B cell (primary cell): ENCODE data around the gene MAPK9. TPM values are rescaled to one million over a fixed set of nuclear protein-coding genes. Genes with fewer than 3 reads are reported as not detected.

Experiments used
- ATAC-seq: fragments of 200-7000 bp; cut with Tn5 transposase; one replicate; pipeline ENCODE4 v1.10.0; 2021; ENCODE audit warnings: low read depth, mild to moderate bottlenecking, moderate number of reproducible peaks, moderate library complexity
- CTCF ChIA-PET: fragments of 350-600 bp; sonication (Branson Sonifier 250); formaldehyde crosslinking; loops from one replicate; lab custom pipeline; 2021; ENCODE audit warnings: antibody characterized with exemption, inconsistent platforms; lab: Charles Lee
- POLR2A ChIA-PET: fragments of 350-600 bp; sonication (Branson Sonifier 250); formaldehyde crosslinking; loops from one replicate; lab custom pipeline; 2021; ENCODE audit warnings: antibody characterized with exemption; lab: Charles Lee
- DNase-seq: peaks from one replicate; pipeline ENCODE4 v3.0.0; 2013
- H2AFZ ChIP-seq: 2 replicates; pipeline ENCODE4 v1.6.1; 2012; ENCODE audit warnings: mild to moderate bottlenecking, low read depth, low read length; ENCODE audit not compliant: insufficient read depth, poor library complexity, severe bottlenecking
- H3K27ac ChIP-seq, 2 donors: 1 replicate in 1 of 2; 2 replicates in 1 of 2; pipeline ENCODE4 v1.5.1; 2012 to 2013; ENCODE audit warnings: low read length in 2 of 2, mild to moderate bottlenecking in 2 of 2, moderate library complexity in 1 of 2
- H3K27me3 ChIP-seq, 4 experiments: fragments of 200-600 bp in 1 of 4; sonication (generic) in 1 of 4; replicated peaks in 1 of 4; 1 replicate in 2 of 4; 2 replicates in 2 of 4; pipeline versions ENCODE4 v1.6.1 to v1.7.0; 2013 to 2016; ENCODE audit warnings: low read length in 3 of 4, mild to moderate bottlenecking in 2 of 4, mixed read lengths in 1 of 4, moderate library complexity in 1 of 4; ENCODE audit not compliant: insufficient read depth in 4 of 4, control insufficient read depth in 3 of 4; ENCODE audit errors: control extremely low read depth in 1 of 4
- H3K36me3 ChIP-seq, 2 experiments: replicated peaks in 1 of 2; 1 replicate in 1 of 2; 2 replicates in 1 of 2; pipeline versions ENCODE4 v1.6.1 to v1.7.1; 2013; ENCODE audit warnings: low read length in 1 of 2; ENCODE audit not compliant: insufficient read depth in 2 of 2, control insufficient read depth in 1 of 2; ENCODE audit errors: control extremely low read depth in 1 of 2, extremely low read depth in 1 of 2
- H3K4me1 ChIP-seq, 2 donors: fragments of 200-600 bp in 1 of 2; sonication (generic) in 1 of 2; 1 replicate in 1 of 2; 2 replicates in 1 of 2; pipeline versions ENCODE4 v1.5.1 to v1.6.1; 2013 to 2017; ENCODE audit warnings: low read length in 2 of 2; ENCODE audit not compliant: control insufficient read depth in 2 of 2, insufficient read depth in 2 of 2
- H3K4me2 ChIP-seq: replicated peaks from 2 replicates; pipeline ENCODE3; 2012; ENCODE audit warnings: mild to moderate bottlenecking, low read depth, low read length; ENCODE audit not compliant: poor library complexity, severe bottlenecking
- H3K4me3 ChIP-seq, 5 experiments: fragments of 200-600 bp in 1 of 5; sonication (generic) in 1 of 5; 1 replicate in 3 of 5; 2 replicates in 2 of 5; pipeline versions ENCODE4 v1.5.1 to v1.7.0; 2011 to 2016; ENCODE audit warnings: low read length in 4 of 5, mild to moderate bottlenecking in 4 of 5, low read depth in 2 of 5, control low read depth in 1 of 5, moderate library complexity in 1 of 5; ENCODE audit not compliant: insufficient read depth in 1 of 5; ENCODE audit errors: control extremely low read depth in 1 of 5, extremely low read depth in 1 of 5
- H3K79me2 ChIP-seq: fragments of 200-600 bp; sonication (generic); one replicate; pipeline ENCODE4 v1.6.0; 2016; ENCODE audit warnings: low read length; ENCODE audit not compliant: control insufficient read depth, insufficient read depth
- H3K9ac ChIP-seq: fragments of 200-600 bp; sonication (generic); 2 replicates; pipeline ENCODE4 v1.6.1; 2017; ENCODE audit warnings: mild to moderate bottlenecking, low read length, moderate library complexity
- H3K9me3 ChIP-seq, 3 donors: one replicate each; pipeline versions ENCODE4 v1.6.1 to v1.7.1; 2013; ENCODE audit warnings: low read length in 2 of 3; ENCODE audit not compliant: control insufficient read depth in 2 of 3, insufficient read depth in 1 of 3; ENCODE audit errors: control extremely low read depth in 1 of 3
- H4K20me1 ChIP-seq: 2 replicates; pipeline ENCODE4 v1.6.0; 2012; ENCODE audit warnings: mild to moderate bottlenecking, low read length; ENCODE audit not compliant: insufficient read depth, control insufficient read depth, poor library complexity, severe bottlenecking
- H3K27ac Mint-ChIP-seq: one replicate; pipeline ENCODE4 v1.8.0; 2021; ENCODE audit warnings: mixed read lengths
- H3K27me3 Mint-ChIP-seq: one replicate; pipeline ENCODE4 v1.8.0; 2021; ENCODE audit warnings: mixed read lengths
- H3K4me1 Mint-ChIP-seq: one replicate; pipeline ENCODE4 v1.8.0; 2021; ENCODE audit warnings: mixed read lengths
- H3K4me3 Mint-ChIP-seq: one replicate; pipeline ENCODE4 v1.8.0; 2021; ENCODE audit warnings: mixed read lengths
- H3K9me3 Mint-ChIP-seq: one replicate; pipeline ENCODE4 v1.8.0; 2022; ENCODE audit warnings: mixed read lengths; ENCODE audit not compliant: insufficient read depth
- EZH2 ChIP-seq: IDR thresholded peaks from 2 replicates; pipeline ENCODE4 v1.6.1; 2012; ENCODE audit warnings: borderline replicate concordance, low read depth, mild to moderate bottlenecking, moderate library complexity, low read length; ENCODE audit not compliant: insufficient read depth, poor library complexity, severe bottlenecking
- WGBS: methylation state at CpG from one replicate; pipeline ENCODE4 v1.1.5; 2013; ENCODE audit warnings: missing lambda C conversion rate; ENCODE audit not compliant: insufficient coverage; 5-methylcytosine and 5-hydroxymethylcytosine counted together
- intact Hi-C: fragments of 100-400 bp; cut with micrococcal nuclease; formaldehyde crosslinking; loops from one replicate; pipeline ENCODE4 v1.10.0; 2022
- polyA plus RNA-seq: library from polyadenylated mRNA; depleted of rRNA; stranded (reverse); fragments of >200 nt; gene quantifications from 2 replicates; pipeline ENCODE4 v1.2.3, GENCODE V29; 2012
- total RNA-seq, 2 donors: library from RNA; stranded (reverse); fragments of 120-200 nt in 1 of 2; gene quantifications; 1 replicate in 1 of 2; 2 replicates in 1 of 2; pipeline versions ENCODE4 v1.2.3 to v1.2.4, GENCODE V29; 2013 to 2022
- TF ChIP-seq, protein P1 (sequence below): fragments of 200-600 bp; IDR thresholded peaks from one replicate; pipeline ENCODE4 v1.8.0; 2022; ENCODE audit warnings: antibody characterized with exemption, mild to moderate bottlenecking

The MAPK9 gene
- total and polyA plus RNA-seq, 2 donors (not counting 1 experiment from before 2014, with no cell fraction given) = 19.7 to 40.4 TPM

DNA sequence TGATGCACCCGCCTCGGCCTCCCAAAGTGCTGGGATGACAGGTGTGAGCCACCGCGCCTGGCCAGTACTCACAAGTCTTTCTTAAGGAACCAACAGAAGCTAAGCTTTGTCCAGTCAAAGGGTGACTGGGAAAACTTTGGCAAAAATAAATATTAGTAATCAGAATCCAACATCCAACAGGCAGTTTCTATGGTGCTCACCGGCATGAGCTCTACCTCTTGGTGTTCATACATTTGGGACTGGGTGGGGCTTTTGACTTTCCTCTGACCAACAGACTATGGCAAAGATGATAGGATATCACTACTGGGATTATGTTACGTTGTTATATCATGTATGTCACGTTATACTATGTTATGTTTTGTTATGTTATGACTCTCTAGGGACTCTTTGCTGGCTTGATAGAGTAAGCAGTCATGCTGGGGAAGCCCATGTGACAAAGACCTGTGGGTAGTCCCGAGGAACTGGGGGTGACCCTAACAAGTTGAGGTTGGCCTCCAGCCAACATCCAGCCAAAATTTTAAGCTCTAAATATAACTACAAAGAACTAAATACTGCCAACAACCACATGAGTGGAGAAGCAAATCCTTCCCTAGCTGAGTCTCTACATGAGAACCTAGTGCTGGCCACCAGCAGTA lies 88.8 kb downstream of the MAPK9 start:
- Histone ChIP-seq H3K4me3 (no peak overlapping the region), H3K27ac (no peak overlapping the region), H3K9ac (no peak overlapping the region), H3K79me2 (no peaks in the 10 kb centered on the region), H3K4me1 (peaks cover 0 to 4% of the 10 kb centered on the region in 2 donors), H3K9me3 (peaks cover 0 to 11% (median 0%) of the 10 kb centered on the region in 3 donors), H2AFZ (no peak overlapping the region), H4K20me1 (no peaks in the 10 kb centered on the region), H3K36me3 (no peaks in the 10 kb centered on the region), H3K4me2 (no peak overlapping the region), H3K27me3 (peaks cover 0 to 15% (median 3%) of the 10 kb centered on the region in 4 experiments)
- Mint-ChIP-seq H3K27me3 (peaks cover 32% of the 10 kb centered on the region), H3K9me3 (peaks cover 1% of the 10 kb centered on the region), H3K4me3 (no peak overlapping the region), H3K27ac (no peak overlapping the region), H3K4me1 (no peaks in the 10 kb centered on the region)
- TF ChIP-seq, protein P1, sequence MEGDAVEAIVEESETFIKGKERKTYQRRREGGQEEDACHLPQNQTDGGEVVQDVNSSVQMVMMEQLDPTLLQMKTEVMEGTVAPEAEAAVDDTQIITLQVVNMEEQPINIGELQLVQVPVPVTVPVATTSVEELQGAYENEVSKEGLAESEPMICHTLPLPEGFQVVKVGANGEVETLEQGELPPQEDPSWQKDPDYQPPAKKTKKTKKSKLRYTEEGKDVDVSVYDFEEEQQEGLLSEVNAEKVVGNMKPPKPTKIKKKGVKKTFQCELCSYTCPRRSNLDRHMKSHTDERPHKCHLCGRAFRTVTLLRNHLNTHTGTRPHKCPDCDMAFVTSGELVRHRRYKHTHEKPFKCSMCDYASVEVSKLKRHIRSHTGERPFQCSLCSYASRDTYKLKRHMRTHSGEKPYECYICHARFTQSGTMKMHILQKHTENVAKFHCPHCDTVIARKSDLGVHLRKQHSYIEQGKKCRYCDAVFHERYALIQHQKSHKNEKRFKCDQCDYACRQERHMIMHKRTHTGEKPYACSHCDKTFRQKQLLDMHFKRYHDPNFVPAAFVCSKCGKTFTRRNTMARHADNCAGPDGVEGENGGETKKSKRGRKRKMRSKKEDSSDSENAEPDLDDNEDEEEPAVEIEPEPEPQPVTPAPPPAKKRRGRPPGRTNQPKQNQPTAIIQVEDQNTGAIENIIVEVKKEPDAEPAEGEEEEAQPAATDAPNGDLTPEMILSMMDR = no peak
- ATAC-seq = no peak
- DNase-seq = no peak
- 89% methylated on average over 8 of the region's 8 CpGs for WGBS
- CTCF ChIA-PET = no interaction called here
- intact Hi-C loops = loop anchor here (5.0 kb wide), 1 partner anchor 124 kb away; no protein-coding TSS in a partner anchor
- POLR2A ChIA-PET = no interaction called here

GRCh38 chr5:180201051-180201987 lies 90.6 kb downstream of the MAPK9 start:
- intact Hi-C loops = loop anchor here (5.0 kb wide), 1 partner anchor 126 kb away; no protein-coding TSS in a partner anchor
- H3K9ac ChIP-seq = no peak overlapping the region
- H3K27ac Mint-ChIP-seq = no peak overlapping the region
- no peak overlapping the region for H3K27ac ChIP-seq
- no peak overlapping the region for H3K4me3 Mint-ChIP-seq
- no peak overlapping the region for H3K4me3 ChIP-seq
- H2AFZ ChIP-seq = no peak overlapping the region
- POLR2A ChIA-PET = no interaction called here
- 90% methylated on average over 17 of the region's 23 CpGs for WGBS
- TF ChIP-seq, protein P1 = no peak
- no peak for TF ChIP-seq EZH2
- H3K79me2 ChIP-seq = no peaks in the 10 kb centered on the region
- H3K36me3 ChIP-seq = no peaks in the 10 kb centered on the region
- no peak overlapping the region for H3K4me2 ChIP-seq
- H3K4me1 ChIP-seq = no peaks in the 10 kb centered on the region
- peaks cover 24% of the 10 kb centered on the region for H3K27me3 Mint-ChIP-seq
- H3K9me3 ChIP-seq = peaks cover 0 to 12% (median 0%) of the 10 kb centered on the region in 3 donors
- peaks cover 1% of the 10 kb centered on the region for H3K9me3 Mint-ChIP-seq
- DNase-seq (no peak), ATAC-seq (no peak)
- no peaks in the 10 kb centered on the region for H3K4me1 Mint-ChIP-seq
- no peaks in the 10 kb centered on the region for H4K20me1 ChIP-seq
- CTCF ChIA-PET = interaction anchor here (1.4 kb wide), 1 partner anchor 114 kb away, joined by 4 read pairs; no protein-coding TSS in a partner anchor
- H3K27me3 ChIP-seq = peaks cover 0 to 4% (median 0%) of the 10 kb centered on the region in 4 experiments
